Activated CD4-positive, alpha-beta T cell treated with anti-CD3 and anti-CD28 coated beads for 48 hours (primary cell): ENCODE measurements around the gene DDX20.

Experiments
- DNase-seq: peaks from one replicate; pipeline ENCODE4 v3.0.0-alpha.2; 2020

The DDX20 gene

GRCh38 chr1:111751906-111752575 is 3.7 kb upstream of the DDX20 start:
- no peak for DNase-seq

- DNase-seq = peak; percentile 43
Measured at GRCh38 chr1:111754984-111755330, 744 bp upstream of the DDX20 start.

- no peak for DNase-seq
Measured at GRCh38 chr1:111756124-111756513, 418 bp downstream of the DDX20 start.

- DNase-seq = no peak
Measured at GRCh38 chr1:111758373-111758772, 2.7 kb downstream of the DDX20 start.

GRCh38 chr1:111761717-111762116 is 6.0 kb downstream of the DDX20 start:
- no peak for DNase-seq

- DNase-seq = no peak
Measured at GRCh38 chr1:111762332-111762731, 6.6 kb downstream of the DDX20 start.

GRCh38 chr1:111768023-111768422 is 12.3 kb downstream of the DDX20 start:
- DNase-seq = no peak

- no peak for DNase-seq
Measured at GRCh38 chr1:111768625-111769024, 12.9 kb downstream of the DDX20 start.

- DNase-seq = peak; percentile 52
Measured at GRCh38 chr1:111769517-111770146, 13.9 kb downstream of the DDX20 start.

GRCh38 chr1:111770916-111771315 is 15.2 kb downstream of the DDX20 start:
- DNase-seq = no peak

GRCh38 chr1:111775966-111776365 is 20.3 kb downstream of the DDX20 start:
- DNase-seq = no peak

- DNase-seq = no peak
Measured at GRCh38 chr1:111776391-111776790, 20.7 kb downstream of the DDX20 start.

- no peak for DNase-seq
Measured at GRCh38 chr1:111776861-111777260, 21.2 kb downstream of the DDX20 start.

- no peak for DNase-seq
Measured at GRCh38 chr1:111777301-111777700, 21.6 kb downstream of the DDX20 start.

GRCh38 chr1:111778066-111778465 is 22.4 kb downstream of the DDX20 start:
- DNase-seq = no peak

GRCh38 chr1:111778541-111779051 is 22.9 kb downstream of the DDX20 start:
- no peak for DNase-seq

- no peak for DNase-seq
Measured at GRCh38 chr1:111779546-111779945, 23.8 kb downstream of the DDX20 start.

GRCh38 chr1:111784273-111784901 is 28.7 kb downstream of the DDX20 start:
- DNase-seq = no peak

GRCh38 chr1:111786669-111787207 is 31.0 kb downstream of the DDX20 start:
- no peak for DNase-seq

- no peak for DNase-seq
Measured at GRCh38 chr1:111789142-111789541, 33.4 kb downstream of the DDX20 start.

- DNase-seq = no peak
Measured at GRCh38 chr1:111789666-111790316, 34.1 kb downstream of the DDX20 start.

- DNase-seq = no peak
Measured at GRCh38 chr1:111791776-111792175, 36.1 kb downstream of the DDX20 start.

GRCh38 chr1:111792249-111792648 is 36.5 kb downstream of the DDX20 start:
- DNase-seq = no peak
